HG03439 (cell line): ENCODE measurements around the gene TMEM272.

Experiments
- ATAC-seq: cut with Tn5 transposase; IDR thresholded peaks from one replicate; pipeline ENCODE4 v1.9.1; 2021; ENCODE audit warnings: mild to moderate bottlenecking, moderate library complexity; ENCODE audit not compliant: unreplicated experiment

Gene TMEM272

DNA sequence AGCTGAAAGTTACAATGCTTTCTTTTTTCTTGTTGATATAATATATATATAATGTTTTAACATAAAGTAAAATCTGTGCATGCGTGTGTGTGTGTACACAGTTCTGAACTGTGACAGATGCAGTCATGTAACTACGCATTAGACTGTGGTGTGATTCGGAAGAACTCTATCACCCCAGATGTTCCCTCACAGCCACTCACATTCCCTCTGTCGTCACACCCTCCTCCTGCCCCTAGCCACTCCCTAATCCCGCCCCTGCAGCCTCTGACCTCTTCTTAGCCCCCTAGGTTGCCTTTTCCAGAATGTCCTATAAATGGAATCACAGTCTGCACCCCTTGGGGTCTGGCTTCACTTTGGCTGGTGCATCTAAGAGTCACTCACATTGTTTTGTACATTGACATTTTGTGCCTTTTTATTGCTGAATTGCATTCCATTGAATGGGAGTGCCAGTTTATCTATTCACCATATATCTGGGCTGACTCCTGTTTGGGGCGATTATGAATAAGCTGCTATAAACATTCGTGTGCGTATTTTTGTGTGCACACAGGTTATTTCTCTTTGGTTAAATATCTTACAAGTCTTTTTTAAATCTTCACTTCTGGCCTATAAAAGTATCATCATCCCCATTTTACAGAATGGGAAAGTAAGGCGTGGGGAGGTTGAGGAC lies 61.4 kb downstream of the TMEM272 start:
- ATAC-seq: no peak

DNA sequence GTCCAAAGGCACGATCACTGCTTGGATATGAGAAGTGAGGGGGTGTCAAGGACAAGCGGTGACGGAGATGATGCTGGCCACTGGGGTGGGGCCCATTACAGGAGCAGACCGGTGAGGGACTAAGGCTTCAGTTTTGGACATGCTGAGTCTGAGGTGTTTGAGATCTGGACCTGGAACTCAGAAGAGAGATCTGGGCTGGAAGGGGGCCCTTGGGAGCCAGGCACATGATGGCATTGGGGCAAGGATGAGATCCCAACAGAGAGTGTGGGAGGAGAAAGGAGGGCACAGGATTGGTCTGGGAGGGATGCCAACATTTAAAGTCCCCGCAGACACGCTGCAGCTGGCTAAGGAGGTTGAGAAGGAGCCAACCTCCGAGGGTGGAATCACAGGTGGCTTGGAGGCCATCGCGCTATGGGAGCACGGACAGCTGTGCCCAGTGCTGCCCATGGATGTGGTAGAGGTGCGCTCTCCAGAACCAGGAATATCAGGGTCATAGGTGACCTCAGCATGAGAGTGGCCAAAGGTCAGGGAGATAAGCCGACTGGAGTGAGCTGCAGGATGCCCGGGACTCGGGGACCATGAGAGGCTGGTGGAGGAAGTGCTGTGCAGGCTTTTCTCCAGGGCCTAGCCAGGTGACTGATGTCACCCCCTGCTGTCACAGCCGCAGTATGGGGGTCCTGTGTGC lies 62.8 kb downstream of the TMEM272 start:
- no peak for ATAC-seq

DNA sequence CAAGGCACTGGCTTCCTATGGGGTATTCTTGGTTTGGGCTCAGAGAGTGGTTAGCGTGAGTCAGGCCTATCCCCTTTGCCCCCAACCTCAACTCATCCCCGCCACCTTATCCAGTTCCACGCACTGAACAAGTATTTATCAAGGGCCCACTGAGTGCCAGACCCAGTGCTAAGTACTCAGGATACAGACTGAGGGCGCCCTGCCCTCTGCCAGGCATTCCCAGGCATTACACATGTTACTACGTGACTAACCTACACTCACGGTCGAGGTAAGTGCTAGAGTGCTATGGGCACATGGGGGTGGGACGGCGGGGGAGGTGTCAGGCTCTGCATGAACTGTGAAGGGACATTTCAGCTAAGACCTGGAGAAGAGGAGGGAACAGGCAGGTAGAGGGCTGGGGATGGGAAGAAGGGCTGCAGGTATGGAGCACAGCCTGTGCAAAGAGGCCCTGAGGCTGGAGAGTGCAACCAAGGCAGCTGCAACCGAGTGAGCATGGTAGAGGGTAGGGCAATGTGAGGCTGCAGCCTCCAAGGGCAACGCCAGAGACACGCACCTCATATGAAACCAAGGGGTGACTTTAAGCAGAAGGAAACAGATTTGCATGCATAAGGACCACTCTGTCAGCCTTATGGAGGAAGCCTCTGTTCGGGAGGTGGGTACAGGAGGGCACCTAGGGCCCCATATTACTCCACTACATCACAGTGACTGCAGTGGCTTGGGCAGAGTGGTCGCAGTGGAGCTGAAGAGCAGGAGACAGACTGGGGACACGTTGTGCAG lies 63.5 kb downstream of the TMEM272 start:
- ATAC-seq: no peak

DNA sequence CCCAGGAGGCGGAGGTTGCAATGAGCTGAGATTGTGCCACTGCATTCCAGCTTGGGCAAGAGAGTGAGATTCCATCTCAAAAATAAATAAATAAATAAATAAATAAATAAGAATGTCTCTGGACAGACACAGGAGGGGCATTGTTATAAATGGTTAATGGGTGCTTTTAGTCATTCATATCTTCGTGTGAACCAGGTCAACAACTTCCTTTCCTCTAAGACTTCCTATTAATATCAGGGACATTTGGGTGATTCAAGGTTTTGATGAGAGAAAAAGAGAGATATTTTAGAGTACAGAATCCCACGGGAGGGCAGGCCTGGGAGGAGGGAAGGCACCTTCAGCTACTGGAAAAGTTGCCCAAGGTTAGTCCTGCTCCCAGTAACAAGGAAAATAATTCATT lies 64.9 kb downstream of the TMEM272 start:
- ATAC-seq: no peak

DNA sequence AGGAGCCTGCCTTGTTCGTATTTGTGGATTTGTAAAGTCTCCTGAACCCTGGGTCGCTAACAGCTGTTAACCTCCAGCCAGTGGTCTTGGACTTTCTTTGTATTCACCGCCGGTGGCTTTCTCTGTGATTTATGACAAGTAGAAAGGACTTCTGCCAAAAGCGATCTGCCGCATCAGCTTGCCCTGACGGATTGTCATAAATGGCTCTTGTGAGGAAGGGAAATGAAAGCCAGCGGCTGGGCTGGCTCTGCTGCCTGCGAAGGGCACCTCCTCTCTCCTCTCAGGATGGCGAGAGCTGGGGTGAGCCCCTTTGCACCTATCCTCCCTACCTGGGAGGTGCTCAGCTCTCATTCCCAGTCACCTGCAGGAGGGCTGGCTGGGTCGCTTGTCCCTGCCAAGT lies 66.6 kb downstream of the TMEM272 start:
- ATAC-seq: no peak

DNA sequence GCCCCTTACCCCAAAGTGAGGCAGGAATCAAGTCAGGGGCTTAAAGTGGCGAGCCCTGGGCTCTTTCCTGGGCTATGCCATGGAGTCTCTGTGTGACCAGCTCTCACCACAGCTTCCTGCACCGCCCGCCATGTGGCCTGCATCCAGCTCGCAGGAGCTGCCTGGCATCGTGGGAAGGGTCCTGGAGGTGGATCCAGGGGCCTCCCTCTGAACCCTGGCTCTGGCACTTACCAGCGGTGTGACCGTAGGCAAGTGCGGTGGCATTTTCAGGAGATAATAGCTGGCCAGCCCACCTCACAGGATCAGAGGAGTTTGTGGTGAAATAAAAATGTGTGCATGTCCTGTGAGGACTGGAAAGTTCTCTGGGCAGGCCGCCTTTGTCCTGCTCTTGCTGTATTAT lies 67.1 kb downstream of the TMEM272 start:
- no peak for ATAC-seq

DNA sequence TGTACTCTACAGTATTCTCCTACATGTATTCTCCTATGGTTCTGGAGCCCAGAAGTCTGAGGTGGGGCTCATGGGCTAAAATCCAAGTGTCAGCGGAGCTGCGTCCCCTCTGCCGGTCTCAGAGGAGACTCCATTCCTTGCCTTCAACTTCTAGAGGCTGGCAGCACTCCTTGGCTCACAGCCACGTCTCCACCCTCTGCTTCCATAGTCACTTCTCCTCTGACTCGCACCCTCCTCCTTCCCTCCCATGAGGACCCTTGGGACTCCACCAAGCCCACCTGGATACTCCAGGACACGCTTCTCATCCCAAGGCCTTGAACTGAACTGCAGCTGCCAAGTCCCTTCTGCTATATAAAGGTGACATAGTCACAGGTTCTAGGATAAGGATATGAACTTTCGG lies 68.8 kb downstream of the TMEM272 start:
- ATAC-seq: no peak

DNA sequence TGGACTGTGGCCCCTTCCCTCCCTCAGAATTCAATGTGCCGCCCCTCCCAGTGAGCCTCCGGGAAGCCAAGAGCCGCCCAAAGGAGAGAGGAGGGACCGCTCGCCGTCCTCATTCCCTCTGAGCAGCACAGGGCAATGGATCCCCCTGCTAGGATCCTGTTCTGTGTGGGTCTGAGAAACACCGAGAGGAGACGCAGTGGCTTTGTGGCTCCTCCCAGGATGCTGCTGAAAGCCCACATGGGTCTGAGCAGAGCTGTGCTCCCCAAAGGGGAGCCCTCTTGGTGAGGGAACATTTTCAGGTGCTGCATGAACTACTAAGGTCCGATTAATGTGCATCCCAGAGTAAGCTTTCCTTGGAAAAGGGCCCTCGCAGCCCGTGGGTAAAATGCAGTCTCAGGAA lies 71.5 kb downstream of the TMEM272 start:
- no peak for ATAC-seq

DNA sequence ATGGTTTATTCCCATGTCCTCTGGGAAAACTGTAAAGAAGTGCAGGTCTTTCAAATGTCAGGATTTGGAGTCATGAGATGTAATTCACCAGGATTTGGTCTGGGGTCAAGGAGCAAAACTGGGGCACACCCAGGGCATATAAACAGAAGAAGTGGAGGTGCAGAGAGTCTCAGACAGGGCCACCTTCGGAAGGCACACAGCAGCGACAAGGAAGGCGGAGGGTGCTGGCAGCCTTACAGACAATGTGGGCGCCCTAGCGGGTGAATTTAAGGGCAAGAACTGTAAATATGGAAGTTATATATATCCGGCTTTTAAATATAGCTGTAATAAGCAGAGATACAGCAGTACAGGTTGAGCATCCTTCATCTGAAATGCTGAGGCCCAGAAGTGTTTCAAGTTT lies 72.2 kb downstream of the TMEM272 start:
- ATAC-seq: no peak

DNA sequence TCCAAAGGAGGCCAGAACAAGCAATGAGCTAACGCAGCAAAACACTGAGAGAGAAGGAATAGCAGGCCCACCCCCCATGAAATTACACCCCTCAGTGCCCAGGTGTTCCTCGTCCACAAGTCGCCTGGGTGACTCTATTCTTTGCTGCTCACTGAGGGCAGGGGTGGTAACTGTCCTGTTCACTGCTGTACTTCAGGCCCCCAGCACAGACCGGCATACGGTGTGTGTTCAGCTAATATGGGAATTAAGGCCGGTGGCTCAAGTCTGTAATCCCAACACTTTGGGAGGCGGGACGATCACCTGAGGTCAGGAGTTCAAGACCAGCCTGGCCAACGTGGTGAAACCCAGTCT lies 72.9 kb downstream of the TMEM272 start:
- ATAC-seq: no peak

DNA sequence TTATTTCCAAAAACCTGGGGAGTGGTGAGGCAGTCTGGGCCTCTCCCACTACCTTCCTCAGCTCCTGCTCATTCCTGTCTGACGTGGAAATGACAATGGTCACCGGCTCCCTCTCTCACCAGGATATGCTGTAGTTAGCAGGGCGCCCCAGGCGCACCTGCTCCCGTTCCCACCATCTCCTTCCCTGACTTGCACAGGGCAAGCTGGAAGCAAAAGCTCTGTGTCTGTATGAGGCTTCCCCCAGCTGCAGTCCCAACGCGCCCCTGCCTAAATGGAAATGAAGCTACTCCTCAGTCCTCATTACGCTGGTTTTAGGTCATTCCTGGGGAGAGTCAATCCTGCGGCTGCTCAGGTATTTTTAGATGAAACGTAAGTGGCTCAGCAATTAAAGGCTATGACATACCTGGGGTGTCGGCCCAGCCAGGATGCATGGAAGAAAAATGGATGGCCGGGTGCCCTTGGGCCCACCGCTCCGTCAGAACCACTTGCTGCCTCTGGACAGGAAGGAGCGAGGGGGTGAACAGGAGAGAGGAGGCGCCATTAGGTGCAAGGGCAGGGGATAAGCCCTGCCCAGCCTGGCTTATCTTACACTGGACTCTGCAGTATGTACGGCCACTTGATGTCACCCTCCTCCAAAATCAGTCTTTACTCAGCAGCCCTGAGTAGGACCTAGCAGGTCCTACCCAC lies 73.4 kb downstream of the TMEM272 start:
- no peak for ATAC-seq

DNA sequence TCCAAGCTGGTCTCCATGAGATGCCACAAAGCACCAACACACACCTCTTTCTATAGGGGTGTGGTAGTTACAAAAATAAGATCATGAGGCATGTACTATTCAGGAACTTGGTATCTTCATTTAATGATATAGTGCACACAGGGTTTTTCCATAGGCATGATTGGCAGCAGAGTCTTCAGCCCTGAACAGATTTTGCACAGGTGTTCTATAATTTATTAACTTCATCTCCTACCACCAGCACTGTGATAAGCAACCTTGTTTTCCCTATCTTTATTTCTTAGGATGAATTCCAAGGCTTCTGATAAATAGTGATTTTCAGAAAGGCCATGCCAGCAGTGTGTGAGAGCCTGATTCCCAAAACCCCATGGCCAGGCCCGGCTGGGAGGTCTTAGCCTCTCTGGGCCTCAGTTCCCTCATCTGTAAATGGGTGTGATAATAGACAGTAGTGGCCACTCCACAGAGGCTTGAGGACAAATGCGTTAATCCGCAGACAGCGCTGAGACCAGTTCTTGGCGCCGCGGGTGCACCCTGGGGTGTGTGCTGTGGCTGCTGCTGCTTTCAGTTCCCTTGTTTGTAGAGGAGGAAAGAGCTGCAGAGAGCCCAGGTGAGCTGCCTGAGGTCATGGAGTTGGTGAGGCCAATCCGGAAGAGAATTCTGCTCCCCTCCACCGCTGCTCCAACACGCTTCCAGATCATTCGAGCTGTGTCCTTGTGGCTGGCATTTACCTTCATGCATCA lies 74.1 kb downstream of the TMEM272 start:
- ATAC-seq: no peak

DNA sequence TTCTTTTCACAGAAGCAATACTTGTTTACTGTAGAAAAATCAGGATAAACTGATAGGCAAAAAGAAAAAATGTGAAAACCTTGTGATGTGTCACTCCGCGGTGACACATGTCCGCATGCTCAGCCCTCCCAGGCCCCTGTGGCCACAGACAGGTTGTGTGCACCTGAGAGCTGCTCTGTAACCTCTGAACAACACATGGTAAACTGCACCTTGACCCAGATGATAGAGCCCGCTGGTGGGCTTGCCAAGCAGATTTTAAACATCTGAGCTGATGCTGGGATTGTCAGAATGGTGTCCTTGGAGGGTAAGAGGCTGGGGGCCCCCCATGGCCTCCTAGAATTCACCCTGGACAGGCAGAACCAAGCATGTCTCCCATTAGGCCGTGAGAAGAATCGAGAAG lies 74.8 kb downstream of the TMEM272 start:
- ATAC-seq: no peak

DNA sequence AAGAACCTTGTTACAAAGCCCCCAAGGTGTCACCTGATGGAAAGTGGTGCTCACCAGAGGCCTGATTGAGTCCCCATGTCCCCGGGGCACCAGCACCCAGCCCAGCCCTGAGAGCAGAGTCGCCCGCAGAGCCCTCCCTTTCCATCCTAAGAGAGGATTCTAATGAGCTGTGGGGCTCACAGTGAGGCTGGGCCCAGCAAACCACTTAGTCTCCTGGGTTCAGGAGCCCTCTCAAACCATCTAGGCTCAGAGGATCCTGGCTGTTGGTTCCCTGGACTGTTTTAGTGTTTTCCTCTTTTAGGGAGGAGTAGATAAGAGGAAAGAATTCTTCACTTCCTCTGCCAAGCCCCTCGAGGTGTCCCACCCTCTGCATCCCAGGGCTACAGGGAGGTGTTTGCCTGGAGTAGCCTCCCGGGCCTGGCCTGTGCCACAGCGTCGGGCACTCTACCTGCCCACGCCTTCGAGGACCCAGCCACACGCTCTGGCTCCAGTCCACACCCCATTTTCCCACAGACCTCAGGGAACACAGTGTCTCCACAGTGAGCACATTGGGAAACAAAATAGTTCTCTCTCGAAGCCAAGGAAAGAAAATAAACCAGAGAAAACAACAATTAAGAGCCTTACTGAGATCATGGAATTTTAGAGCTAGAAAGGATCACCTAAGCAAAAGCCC lies 75.4 kb downstream of the TMEM272 start:
- no peak for ATAC-seq

DNA sequence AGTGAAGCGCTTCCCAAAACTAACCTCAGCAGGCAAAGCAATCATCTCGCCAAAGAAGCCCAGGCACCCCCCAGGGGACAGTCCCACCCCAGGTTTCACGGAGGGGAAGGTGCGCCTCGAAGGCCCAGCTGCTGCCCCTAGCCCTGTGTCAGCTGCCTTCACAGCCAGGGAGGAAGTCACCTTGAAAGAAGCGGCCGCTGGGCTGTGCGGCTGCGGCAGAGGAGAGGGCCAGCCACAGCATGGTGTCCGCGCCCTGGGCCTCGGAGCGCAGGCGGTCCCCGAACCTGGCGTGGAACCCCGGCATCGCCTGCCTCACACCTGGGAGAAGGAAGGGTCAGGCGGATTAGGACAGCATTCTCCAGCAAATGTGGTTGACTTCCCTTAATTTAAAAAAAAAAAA lies 76.0 kb downstream of the TMEM272 start:
- no peak for ATAC-seq

DNA sequence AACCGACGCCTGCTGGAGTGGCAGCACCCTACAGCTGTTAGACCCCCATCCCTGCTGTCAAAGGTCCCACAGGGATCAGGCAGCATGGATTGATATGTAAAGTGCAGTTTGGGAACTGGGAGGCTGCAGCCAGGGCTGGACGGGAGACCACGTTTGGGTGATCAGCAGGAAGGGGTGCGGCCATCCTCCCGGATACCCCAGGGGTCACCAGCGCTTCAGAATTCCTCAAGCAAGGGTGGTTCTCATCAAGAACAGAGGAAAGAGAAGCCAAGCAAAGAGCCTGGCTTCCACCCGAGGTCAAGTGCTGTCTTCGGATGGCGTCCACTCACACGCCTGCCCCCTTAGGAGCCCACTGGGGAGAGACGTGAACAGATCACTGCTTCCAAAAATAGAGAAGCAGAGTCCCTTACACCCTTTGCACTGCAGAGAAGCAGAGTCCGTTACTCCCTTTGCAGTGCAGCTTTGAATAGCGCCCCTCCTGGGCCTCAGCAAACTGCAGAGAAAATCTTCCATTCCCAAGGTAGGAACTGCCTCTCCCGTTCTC lies 76.5 kb downstream of the TMEM272 start:
- ATAC-seq: no peak

DNA sequence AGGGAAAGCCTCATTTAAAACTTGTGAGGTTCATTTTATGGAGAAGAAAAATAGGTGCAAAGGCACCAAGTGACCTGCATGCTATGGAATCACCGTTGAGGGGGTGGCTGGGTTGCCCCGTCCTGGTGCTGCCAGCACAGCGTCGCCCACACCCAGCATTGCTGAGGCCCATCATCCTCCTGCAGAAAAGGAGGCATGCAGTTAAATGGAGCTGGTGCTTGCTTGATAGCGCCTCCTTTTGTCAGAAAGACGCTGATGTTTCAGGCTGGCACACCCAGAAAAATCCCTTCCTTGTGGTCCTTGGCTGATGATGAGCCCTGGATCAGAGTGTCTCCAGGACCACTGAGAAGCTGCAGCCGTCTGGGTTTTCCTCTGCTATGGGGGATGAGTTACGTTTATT lies 77.9 kb downstream of the TMEM272 start:
- no peak for ATAC-seq

DNA sequence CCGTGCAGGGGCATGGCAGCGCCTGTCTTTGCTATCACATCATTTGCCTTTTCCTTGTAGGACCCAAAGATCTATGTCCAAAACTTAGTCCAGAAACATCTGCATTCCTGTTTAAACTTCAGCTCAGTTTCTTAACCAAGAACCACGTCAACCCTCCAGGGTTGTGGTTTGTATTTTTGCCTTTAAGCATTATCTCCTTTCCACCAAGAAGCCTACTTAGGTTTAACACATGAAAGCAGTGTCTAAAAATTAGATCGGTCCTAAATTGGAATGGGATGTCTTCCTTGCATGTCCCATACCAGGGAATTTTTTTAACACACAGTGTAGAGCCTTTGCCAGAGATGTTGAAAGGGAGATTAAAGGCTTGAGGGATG lies 79.8 kb downstream of the TMEM272 start:
- ATAC-seq: no peak

DNA sequence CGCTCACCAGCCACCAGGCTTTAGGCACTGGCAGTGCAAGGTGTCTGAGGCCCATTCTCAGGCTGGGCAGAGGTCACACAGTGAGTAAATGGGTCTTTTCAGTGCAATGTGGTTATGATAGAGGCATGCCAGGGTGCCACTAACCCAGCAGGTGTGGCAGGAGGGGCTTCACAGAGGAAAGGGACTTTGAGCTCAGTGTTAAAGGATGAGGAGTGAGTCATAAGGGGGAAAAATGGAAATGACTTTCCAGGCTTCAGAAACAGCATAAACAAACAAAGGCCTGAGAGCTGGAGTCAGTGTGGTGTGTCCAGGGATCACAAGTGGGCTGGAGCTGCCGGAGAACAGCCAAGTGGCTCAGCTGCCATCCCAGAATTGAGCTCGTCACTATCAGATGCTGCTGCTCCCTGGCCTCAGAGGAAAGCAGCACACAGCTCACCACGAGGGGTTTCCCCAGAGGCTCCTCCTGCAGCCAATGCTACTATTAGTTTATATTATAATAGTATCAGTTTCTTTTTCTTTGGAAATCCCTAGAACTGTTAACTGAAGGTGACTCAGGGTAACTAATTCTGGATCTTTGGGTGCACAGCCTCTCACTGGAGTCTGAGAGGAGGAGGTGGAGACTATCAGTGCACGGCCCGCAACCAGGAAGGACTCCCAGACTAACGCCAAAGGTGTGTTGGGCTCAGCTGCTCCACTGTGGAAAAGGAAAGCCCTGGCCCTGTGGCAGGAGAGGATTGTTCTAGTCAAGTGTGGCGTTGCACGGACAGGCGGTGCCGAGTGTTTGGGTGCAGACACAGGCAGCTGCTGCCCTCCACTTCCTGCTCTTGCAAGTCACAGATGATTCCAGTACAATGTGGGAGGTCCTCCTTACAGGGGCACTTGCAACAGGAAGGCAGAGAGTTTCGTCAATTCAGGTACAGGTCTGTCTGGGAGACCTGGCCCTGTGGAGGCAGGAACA lies 80.5 kb downstream of the TMEM272 start:
- ATAC-seq: peak; percentile 89
